Stimulated activated naive CD8-positive, alpha-beta T cell treated with anti-CD3 and anti-CD28 coated beads, Interleukin-15, Interleukin-2, amounts not matched to agents 100 U/mL and 50 U/mL, for 24 hours (primary cell): Measurements from ENCODE around the gene TGFB1I1.
A peak's percentile ranks its signal among the peaks of the same experiment; 100 is the strongest.

Experiments used
- ATAC-seq: fragments of 150-1000 bp; cut with Tn5 transposase; one replicate; pipeline ENCODE4 v1.10.0; 2021
- DNase-seq: peaks from one replicate; pipeline ENCODE4 v3.0.0; 2021

Gene TGFB1I1

DNA sequence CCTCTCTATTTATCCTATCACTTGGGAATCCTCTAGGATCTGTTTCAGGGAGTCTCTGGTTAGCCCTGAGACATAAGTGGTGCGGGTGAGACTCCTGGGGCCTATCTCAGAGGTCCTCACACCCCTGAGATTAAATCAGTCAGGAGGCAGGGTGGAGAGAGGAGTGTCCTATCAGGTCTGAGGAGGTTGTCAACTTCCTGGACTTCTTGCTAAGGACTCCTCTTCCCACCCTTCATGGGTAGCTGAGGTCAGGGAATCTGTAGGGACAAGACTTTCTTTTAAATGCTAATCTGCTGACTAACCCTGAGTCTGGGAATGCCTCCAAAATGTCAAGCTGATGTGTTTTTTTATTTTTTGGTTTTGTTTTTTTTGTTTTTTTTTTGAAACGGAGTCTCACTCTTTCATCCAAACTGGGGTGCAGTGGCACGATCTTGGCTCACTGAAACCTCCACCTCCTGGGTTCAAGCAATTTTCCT lies 19.3 kb upstream of the TGFB1I1 start:
- DNase-seq = no peak
- ATAC-seq = no peak

GRCh38 chr16:31453255-31454204 lies 18.4 kb upstream of the TGFB1I1 start:
- DNase-seq (peak; percentile 2), ATAC-seq (no peak)

DNA sequence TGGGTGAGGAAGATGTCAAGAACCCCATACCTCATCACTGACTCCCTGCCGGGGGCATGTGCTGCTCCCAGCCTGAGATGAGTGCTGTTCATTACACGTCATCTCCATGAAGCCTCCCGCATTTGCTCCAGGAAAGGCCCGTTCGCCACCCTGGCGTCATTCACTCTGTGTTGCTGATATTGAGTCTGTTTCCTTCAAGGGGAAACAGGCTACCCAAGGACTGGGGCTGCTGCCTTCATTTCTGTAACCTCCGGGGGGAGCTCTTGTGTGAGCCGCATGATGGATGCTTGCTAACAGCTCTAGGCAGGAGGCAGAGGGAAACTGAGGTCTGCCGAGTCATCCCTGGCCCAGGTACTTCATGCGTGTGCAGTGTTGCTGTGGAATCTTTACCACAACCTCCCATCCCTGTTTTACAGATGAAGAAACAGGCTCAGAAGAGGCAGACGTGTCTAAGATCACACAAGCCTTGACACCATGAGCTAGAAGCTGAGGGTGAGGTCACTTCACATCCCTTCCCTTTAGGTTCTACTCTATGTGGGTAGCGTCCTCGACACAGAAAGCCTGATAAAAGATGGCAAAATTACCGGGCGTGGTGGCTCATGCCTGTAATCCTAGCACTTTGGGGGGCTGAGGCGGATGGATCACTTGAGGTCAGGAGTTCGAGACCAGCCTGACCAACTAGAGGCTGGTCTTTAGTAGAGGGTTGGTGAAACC lies 16.2 kb upstream of the TGFB1I1 start:
- no peak for ATAC-seq
- peak; percentile 44 for DNase-seq

DNA sequence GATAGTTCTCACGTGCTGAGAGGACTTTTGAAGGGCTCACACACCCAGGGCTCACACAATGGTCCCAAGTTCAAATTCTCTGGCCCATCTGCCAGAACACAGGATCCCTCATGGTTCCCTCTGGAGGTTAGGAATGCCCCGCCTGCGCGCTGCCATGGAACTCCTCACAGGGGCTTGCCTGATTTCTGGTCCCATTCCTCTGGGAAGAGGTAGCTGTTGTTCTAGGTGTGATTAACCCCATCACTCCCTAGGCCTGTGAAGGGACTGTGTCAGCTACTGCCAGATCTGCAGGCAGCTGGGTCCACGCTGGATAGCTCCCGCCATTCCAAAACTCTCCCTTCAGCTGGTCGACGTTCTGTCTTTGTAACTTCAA lies 15.0 kb upstream of the TGFB1I1 start:
- ATAC-seq (no peak), DNase-seq (no peak)

- ATAC-seq = no peak
- peak; percentile 65 for DNase-seq
Observed at GRCh38 chr16:31458073-31458843, 13.7 kb upstream of the TGFB1I1 start.

- peak; percentile 80 for ATAC-seq
- DNase-seq = peak; percentile 96
Observed at GRCh38 chr16:31458844-31459686, 12.9 kb upstream of the TGFB1I1 start, which contains the start of gene ARMC5. TSS of gene ARMC5 (plus strand) at chr16:31459501. CDS start at chr16:31459525, 24 bp downstream.

DNA sequence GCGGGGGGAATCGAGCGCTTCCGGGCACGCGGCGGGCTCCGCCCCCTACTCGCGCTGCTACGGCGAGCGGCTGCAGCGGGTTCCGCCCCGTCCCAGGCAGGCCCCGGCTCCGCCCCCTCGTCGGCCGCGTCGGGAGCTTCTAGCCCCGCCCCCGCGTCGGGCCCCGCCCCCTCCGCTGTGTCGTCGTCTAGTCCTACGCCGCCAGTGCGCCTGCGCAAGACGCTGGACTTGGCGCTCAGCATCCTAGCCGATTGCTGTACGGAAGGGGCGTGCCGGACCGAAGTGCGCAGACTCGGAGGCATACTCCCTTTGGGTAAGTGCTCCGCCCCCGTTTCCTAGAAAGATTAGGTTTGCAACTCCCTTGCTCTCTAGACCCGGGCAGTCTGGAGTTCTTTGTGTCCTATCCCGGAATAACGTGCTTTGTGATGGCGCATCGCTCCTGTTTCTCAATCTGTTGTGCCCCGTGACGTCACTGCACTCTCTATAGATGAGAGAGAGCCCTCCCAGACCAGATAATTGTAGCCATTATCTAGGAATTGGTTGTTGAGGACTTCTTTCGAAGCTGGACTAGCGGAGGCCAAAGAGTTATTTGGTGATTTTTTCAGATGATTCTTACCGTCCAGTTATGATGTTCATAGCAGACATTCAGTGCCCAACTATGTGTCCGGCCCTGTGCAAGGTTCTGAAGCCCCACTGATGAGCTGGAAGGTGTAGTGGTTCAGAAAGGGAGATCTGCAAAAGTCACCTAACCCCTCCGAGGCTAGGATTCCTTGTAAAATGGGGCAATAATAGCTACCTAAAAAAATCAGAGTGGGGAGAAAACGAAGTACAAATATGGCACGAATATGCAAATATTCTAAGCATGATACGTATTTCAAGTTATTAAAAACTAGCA lies 12.0 kb upstream of the TGFB1I1 start:
- ATAC-seq (peak; percentile 85), DNase-seq (peak; percentile 100)

GRCh38 chr16:31460582-31461002 lies 11.4 kb upstream of the TGFB1I1 start:
- DNase-seq = no peak

GRCh38 chr16:31461201-31461920 lies 10.6 kb upstream of the TGFB1I1 start:
- DNase-seq (no peak), ATAC-seq (no peak)

More at GRCh38 chr16:31460582-31461002, 11.4 kb upstream of the TGFB1I1 start:
- ATAC-seq = no peak

- no peak for DNase-seq
- ATAC-seq = no peak
Observed at GRCh38 chr16:31461921-31462804, 9.8 kb upstream of the TGFB1I1 start.

DNA sequence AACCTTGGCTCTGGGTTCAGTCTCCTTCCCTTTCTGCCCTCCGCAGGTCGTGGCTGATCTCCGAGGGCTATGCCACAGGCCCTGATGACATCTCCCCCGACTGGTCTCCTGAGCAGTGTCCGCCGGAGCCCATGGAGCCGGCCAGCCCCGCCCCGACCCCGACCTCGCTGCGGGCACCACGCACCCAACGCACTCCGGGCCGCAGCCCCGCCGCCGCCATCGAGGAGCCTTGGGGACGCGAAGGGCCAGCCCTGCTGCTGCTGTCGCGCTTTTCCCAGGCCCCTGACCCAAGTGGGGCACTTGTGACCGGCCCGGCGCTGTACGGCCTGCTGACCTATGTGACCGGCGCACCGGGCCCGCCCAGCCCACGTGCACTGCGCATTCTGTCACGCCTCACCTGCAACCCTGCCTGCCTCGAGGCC lies 7.6 kb upstream of the TGFB1I1 start:
- DNase-seq = no peak
- no peak for ATAC-seq

DNA sequence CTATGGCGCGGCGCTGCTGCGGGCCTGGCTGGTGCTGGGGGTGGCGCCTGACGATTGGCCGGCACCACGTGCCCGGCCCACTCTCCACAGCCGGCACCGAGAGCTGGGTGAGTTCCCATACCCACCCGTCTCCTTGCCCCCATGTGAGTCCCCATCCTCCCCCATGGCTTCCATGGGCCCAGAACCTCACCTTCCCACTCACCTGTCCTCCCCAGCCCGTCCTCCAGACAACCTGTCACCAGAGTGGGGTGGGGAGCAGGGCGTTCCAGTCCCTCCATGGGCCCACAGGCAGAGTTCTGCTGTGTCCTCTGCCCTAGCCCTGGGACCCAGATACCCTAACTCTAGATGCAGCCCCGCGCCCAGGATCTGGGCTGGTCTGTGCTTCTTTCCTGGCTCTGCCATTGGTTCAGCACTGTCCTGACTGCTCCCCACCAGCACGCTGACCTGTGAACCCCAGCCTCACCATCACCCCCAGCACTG lies 7.1 kb upstream of the TGFB1I1 start:
- ATAC-seq (no peak), DNase-seq (no peak)

GRCh38 chr16:31465788-31466370 lies 6.1 kb upstream of the TGFB1I1 start:
- no peak for ATAC-seq
- DNase-seq = no peak

GRCh38 chr16:31466381-31466841 lies 5.5 kb upstream of the TGFB1I1 start:
- ATAC-seq = no peak
- DNase-seq = no peak

DNA sequence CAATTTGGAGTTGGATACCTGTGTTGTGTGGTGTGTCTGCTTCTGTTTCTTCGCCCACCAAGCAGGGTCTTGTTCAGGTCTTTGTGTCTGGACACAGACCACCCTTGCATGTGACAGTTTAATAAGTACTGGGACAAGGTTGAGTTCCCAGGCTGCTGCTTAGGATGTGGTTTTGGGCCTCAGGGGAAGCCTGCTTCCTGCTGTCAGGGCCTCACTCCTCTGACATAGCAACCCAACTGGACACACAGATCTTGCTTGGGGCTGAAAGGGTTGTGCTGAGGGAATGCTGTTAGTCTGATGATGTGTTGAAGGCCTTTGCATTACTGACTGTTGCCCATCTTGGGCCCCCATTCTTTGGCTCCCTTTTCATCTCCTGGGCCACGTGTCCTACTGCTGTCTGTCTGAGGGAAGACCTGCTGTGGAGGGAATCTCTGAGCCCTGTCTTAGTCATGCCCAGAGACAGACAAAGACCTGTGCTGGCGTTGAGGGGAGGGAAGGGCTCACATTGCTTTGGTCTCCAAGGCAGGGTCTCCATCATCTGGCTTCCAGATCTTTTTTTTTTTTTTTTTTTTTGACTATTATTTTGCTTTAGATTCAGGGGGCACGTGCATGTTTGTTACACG lies 4.7 kb upstream of the TGFB1I1 start:
- DNase-seq (no peak), ATAC-seq (no peak)

DNA sequence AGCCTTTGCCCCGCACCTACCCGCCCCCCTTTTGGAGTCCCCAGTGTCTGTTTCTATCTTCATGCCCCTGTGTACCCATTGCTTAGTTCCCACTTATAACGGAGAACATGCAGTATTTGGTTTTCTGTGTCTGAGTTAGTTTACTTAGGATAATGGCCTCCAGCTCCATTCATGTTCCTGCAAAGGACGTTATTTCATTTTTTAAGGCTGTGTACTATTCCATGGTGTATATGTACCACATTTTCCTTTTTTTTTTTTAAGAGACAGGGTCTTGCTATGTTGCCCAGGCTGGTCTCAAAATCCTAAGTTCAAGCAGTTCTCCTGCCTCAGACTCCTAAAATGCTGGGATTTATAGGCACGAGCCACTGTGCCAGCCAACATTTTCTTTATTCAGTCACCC lies 4.1 kb upstream of the TGFB1I1 start:
- ATAC-seq = no peak
- DNase-seq = no peak

- ATAC-seq = no peak
- DNase-seq = no peak
Observed at GRCh38 chr16:31470615-31471014, 1.3 kb upstream of the TGFB1I1 start.
